Measurements from ENCODE around the gene VPS33A. TPM values are rescaled to one million over a fixed set of nuclear protein-coding genes. Genes with fewer than 3 reads are reported as not detected.

Gene VPS33A
- total RNA-seq, 1 donor from 2014 or later, result 22.2 TPM

DNA sequence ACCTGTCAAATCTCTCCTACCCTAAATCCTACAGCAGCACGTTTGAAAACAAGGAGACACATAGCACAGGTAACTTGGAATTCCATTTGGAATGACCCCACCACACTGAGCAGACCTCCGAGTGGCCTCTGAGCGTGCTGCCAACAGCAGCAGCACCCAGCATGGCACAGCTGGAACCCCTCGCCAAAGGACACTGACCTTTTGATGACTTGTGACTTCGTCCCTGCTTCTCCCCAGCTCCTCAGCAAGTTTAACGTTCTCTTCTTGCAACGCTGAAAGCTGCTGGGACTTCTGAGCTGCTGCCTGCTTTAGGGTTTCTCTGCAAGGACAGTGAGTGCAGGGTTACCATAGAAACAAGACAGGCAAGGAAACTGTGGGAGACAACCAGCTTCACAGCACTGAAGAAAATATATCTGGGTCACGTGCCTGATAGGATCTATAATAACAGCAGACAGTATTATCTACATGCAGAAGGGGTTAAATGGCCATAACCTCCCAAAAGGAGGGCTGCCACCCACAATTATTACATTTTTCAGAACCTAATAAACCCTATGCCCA is 43.3 kb upstream of the VPS33A start:
- no peaks in the 10 kb centered on the region for H3K27me3 Mint-ChIP-seq (ENCODE audit: unreplicated experiment)
- DNase-seq (ENCODE audit: extremely low spot score, unreplicated experiment), result peak; percentile 63
- H3K36me3 Mint-ChIP-seq (ENCODE audit: unreplicated experiment), result peaks cover 30% of the 10 kb centered on the region
- no peaks in the 10 kb centered on the region for H3K9me3 Mint-ChIP-seq (ENCODE audit: unreplicated experiment)
- no peaks in the 10 kb centered on the region for H3K4me1 Mint-ChIP-seq (ENCODE audit: unreplicated experiment)
- no peak overlapping the region for H3K27ac Mint-ChIP-seq (ENCODE audit: unreplicated experiment)
- TF ChIP-seq, protein P1, sequence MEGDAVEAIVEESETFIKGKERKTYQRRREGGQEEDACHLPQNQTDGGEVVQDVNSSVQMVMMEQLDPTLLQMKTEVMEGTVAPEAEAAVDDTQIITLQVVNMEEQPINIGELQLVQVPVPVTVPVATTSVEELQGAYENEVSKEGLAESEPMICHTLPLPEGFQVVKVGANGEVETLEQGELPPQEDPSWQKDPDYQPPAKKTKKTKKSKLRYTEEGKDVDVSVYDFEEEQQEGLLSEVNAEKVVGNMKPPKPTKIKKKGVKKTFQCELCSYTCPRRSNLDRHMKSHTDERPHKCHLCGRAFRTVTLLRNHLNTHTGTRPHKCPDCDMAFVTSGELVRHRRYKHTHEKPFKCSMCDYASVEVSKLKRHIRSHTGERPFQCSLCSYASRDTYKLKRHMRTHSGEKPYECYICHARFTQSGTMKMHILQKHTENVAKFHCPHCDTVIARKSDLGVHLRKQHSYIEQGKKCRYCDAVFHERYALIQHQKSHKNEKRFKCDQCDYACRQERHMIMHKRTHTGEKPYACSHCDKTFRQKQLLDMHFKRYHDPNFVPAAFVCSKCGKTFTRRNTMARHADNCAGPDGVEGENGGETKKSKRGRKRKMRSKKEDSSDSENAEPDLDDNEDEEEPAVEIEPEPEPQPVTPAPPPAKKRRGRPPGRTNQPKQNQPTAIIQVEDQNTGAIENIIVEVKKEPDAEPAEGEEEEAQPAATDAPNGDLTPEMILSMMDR (IDR thresholded peaks at IDR 0.05), result no peak
- no peak overlapping the region for H3K4me3 Mint-ChIP-seq (ENCODE audit: unreplicated experiment)

- no peak for DNase-seq (ENCODE audit: extremely low spot score, unreplicated experiment)
- Mint-ChIP-seq H3K36me3 (ENCODE audit: unreplicated experiment) (peaks cover 29% of the 10 kb centered on the region), H3K27ac (ENCODE audit: unreplicated experiment) (no peak overlapping the region), H3K9me3 (ENCODE audit: unreplicated experiment) (no peaks in the 10 kb centered on the region), H3K4me1 (ENCODE audit: unreplicated experiment) (no peaks in the 10 kb centered on the region), H3K4me3 (ENCODE audit: unreplicated experiment) (no peak overlapping the region), H3K27me3 (ENCODE audit: unreplicated experiment) (no peaks in the 10 kb centered on the region)
- TF ChIP-seq, protein P1 (IDR thresholded peaks at IDR 0.05), result no peak
Measured at GRCh38 chr12:122308811-122309210, 42.5 kb upstream of the VPS33A start.

DNA sequence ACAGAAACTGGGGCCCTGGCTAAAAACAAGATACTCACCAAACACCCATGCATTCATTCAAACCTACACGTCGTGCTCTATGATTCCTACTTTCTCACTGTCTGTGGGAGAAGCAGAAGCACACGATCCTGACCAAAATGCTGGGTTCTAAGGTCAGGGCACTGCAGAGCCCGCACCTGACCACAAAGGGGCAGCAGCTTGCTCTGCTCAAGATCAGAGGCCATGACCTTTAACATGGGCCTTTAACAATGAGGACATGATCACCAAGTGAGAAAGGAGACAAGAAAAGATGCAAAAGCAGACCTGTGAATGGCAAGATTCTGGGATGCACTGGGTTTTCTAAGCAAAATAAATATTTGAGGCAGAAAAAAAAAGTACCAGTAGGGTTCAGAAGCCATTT is 40.1 kb upstream of the VPS33A start:
- Mint-ChIP-seq H3K27me3 (ENCODE audit: unreplicated experiment) (no peaks in the 10 kb centered on the region), H3K4me1 (ENCODE audit: unreplicated experiment) (no peaks in the 10 kb centered on the region), H3K9me3 (ENCODE audit: unreplicated experiment) (no peaks in the 10 kb centered on the region), H3K27ac (ENCODE audit: unreplicated experiment) (no peak overlapping the region), H3K36me3 (ENCODE audit: unreplicated experiment) (peaks cover 43% of the 10 kb centered on the region), H3K4me3 (ENCODE audit: unreplicated experiment) (no peak overlapping the region)
- TF ChIP-seq, protein P1 (IDR thresholded peaks at IDR 0.05), result no peak
- DNase-seq (ENCODE audit: extremely low spot score, unreplicated experiment), result no peak

- Mint-ChIP-seq H3K27ac (ENCODE audit: unreplicated experiment) (no peak overlapping the region), H3K27me3 (ENCODE audit: unreplicated experiment) (no peaks in the 10 kb centered on the region), H3K4me3 (ENCODE audit: unreplicated experiment) (no peak overlapping the region), H3K9me3 (ENCODE audit: unreplicated experiment) (no peaks in the 10 kb centered on the region), H3K36me3 (ENCODE audit: unreplicated experiment) (peaks cover 45% of the 10 kb centered on the region), H3K4me1 (ENCODE audit: unreplicated experiment) (no peaks in the 10 kb centered on the region)
- no peak for DNase-seq (ENCODE audit: extremely low spot score, unreplicated experiment)
- TF ChIP-seq, protein P1 (IDR thresholded peaks at IDR 0.05), result no peak
Measured at GRCh38 chr12:122304924-122305323, 38.6 kb upstream of the VPS33A start.

- Mint-ChIP-seq H3K9me3 (ENCODE audit: unreplicated experiment) (no peaks in the 10 kb centered on the region), H3K36me3 (ENCODE audit: unreplicated experiment) (peaks cover 39% of the 10 kb centered on the region), H3K4me3 (ENCODE audit: unreplicated experiment) (no peak overlapping the region), H3K27me3 (ENCODE audit: unreplicated experiment) (no peaks in the 10 kb centered on the region), H3K27ac (ENCODE audit: unreplicated experiment) (no peak overlapping the region), H3K4me1 (ENCODE audit: unreplicated experiment) (no peaks in the 10 kb centered on the region)
- DNase-seq (ENCODE audit: extremely low spot score, unreplicated experiment), result no peak
- TF ChIP-seq, protein P1 (IDR thresholded peaks at IDR 0.05), result no peak
Measured at GRCh38 chr12:122303068-122303467, 36.8 kb upstream of the VPS33A start.

All from osteocyte (in vitro differentiated cells).